OCI-LY7 (cell line): ENCODE data around the gene LRRC75A.

Experiments
- CTCF ChIP-seq: fragments of 200-600 bp; sonication (generic); conservative IDR thresholded peaks from 2 replicates; pipeline ENCODE4 v1.5.1; 2014; ENCODE audit warnings: mild to moderate bottlenecking, antibody characterized with exemption, low read length, moderate library complexity, mixed read lengths
- EZH2phosphoT487 ChIP-seq: fragments of 200-600 bp; sonication (generic); IDR thresholded peaks from 2 replicates; pipeline ENCODE4 v1.6.1; 2018; ENCODE audit warnings: low read depth, borderline replicate concordance, mild to moderate bottlenecking, mixed run types, antibody characterized with exemption, low read length, moderate library complexity, mixed read lengths

GRCh38 chr17:16438173-16438556 lies 53.8 kb downstream of the LRRC75A start:
- TF ChIP-seq CTCF: no peak
- no peak for TF ChIP-seq EZH2phosphoT487
